Measurements from ENCODE around the gene ZNF688. TPM values are rescaled to one million over a fixed set of nuclear protein-coding genes. Genes with fewer than 3 reads are reported as not detected.

Gene ZNF688
- total and polyA plus RNA-seq, 9 of the 15 experiments (the other 6 are each of a cell fraction or from before 2014, with no cell fraction given) = 0.48 to 12.9 (median 4.5) TPM

DNA sequence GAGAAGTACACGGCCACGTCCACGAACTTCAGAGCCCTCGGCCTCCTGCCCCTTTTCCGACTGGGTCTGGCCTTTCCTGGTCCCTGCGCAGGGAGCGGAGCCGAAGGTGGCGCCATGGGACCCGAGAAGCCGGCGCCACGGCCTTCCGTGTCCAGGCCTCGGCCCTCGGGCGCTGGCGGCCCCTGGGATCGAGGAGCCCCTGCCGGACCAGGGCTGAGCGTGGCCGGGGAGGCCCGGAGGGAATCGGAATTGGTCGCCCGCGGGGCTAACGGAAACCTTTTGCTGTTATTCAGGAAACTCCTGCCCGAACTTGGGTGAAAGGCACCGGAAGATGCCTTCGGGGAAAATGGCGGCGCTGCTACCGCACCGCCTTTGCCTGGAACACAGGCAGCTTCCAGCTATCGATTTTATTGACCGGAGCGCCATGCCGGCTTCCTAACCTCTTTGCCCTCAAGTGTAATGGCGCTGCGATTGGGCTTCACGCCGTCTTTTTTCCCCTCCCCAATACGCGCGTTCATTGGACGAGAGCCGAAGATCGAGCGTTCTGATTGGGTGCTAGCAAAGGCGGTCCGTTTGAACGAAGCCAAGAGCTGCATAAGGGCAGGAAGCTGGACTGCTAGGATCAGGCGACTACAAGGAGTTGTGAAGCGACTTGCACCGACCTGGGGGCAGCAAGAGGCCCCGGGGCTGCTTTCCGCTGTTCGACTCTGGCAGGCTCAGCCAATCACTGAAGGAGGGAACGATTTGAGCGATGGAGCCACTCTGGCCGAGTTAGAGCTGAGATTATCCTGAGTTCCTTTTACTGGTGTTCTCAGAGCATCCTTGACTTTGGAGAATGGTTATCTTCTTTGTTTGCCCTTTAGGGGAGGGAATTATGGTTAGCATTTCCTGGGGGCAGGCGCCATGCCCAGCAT, 38.7 kb upstream of the ZNF688 start, which contains the start of gene ZNF689 (continued):
- TF ChIP-seq, protein P1, sequence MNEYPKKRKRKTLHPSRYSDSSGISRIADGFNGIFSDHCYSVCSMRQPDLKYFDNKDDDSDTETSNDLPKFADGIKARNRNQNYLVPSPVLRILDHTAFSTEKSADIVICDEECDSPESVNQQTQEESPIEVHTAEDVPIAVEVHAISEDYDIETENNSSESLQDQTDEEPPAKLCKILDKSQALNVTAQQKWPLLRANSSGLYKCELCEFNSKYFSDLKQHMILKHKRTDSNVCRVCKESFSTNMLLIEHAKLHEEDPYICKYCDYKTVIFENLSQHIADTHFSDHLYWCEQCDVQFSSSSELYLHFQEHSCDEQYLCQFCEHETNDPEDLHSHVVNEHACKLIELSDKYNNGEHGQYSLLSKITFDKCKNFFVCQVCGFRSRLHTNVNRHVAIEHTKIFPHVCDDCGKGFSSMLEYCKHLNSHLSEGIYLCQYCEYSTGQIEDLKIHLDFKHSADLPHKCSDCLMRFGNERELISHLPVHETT (CRISPR knock-in tag; conservative IDR thresholded peaks at IDR 0.05 in 1 of 2, IDR thresholded peaks at IDR 0.05 in 1 of 2) = peak in 1 of 2 experiments; percentile 73; a peak in 1 of 4 replicates
- TF ChIP-seq KAT7 (CRISPR knock-in tag; IDR thresholded peaks at IDR 0.05; ENCODE audit: borderline replicate concordance) (peak; percentile 84; the same call in 1 of the 2 replicates), RBM39 (optimal IDR thresholded peaks at IDR 0.05; ENCODE audit: low read depth, low read length) (no peak), ZNF175 (CRISPR knock-in tag; IDR thresholded peaks at IDR 0.05; ENCODE audit: low read depth) (peak; percentile 73), HNRNPH1 (optimal IDR thresholded peaks at IDR 0.05; ENCODE audit: low read depth, low read length) (no peak), FOXJ3 (CRISPR knock-in tag; IDR thresholded peaks at IDR 0.05) (no peak), NCOA6 (IDR thresholded peaks at IDR 0.05) (no peak), KLF13 (tag; IDR thresholded peaks at IDR 0.05; ENCODE audit: borderline replicate concordance, low read depth) (0 out of 2 replicates have a peak, but pooled peaks have one; percentile 33), BRD4 (IDR thresholded peaks at IDR 0.05) (peak; percentile 88; the same call in 1 of the 2 replicates), RCOR1 (IDR thresholded peaks at IDR 0.05; ENCODE audit: borderline replicate concordance in 1 of 2, low read depth in 2 of 2, low read length in 2 of 2) (0 out of 4 replicates have a peak, but pooled peaks of 1 of the 2 experiments have one; percentile 34), ZNF57 (CRISPR knock-in tag; IDR thresholded peaks at IDR 0.05) (no peak), RBM14 (IDR thresholded peaks at IDR 0.05; ENCODE audit: borderline replicate concordance, insufficient read depth, low read depth, low read length) (peak; percentile 98; the same call in 1 of the 2 replicates), NUFIP1 (IDR thresholded peaks at IDR 0.05; ENCODE audit: partially characterized antibody) (no peak)
- TF ChIP-seq, protein P2, sequence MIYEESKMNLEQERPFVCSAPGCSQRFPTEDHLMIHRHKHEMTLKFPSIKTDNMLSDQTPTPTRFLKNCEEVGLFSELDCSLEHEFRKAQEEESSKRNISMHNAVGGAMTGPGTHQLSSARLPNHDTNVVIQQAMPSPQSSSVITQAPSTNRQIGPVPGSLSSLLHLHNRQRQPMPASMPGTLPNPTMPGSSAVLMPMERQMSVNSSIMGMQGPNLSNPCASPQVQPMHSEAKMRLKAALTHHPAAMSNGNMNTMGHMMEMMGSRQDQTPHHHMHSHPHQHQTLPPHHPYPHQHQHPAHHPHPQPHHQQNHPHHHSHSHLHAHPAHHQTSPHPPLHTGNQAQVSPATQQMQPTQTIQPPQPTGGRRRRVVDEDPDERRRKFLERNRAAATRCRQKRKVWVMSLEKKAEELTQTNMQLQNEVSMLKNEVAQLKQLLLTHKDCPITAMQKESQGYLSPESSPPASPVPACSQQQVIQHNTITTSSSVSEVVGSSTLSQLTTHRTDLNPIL (CRISPR knock-in tag; IDR thresholded peaks at IDR 0.05) = no peak
- TF ChIP-seq, protein P3, sequence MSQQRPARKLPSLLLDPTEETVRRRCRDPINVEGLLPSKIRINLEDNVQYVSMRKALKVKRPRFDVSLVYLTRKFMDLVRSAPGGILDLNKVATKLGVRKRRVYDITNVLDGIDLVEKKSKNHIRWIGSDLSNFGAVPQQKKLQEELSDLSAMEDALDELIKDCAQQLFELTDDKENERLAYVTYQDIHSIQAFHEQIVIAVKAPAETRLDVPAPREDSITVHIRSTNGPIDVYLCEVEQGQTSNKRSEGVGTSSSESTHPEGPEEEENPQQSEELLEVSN (IDR thresholded peaks at IDR 0.05; ENCODE audit: borderline replicate concordance in 1 of 2, extremely low read depth in 1 of 2, insufficient read depth in 1 of 2, insufficient read length in 1 of 2, low read depth in 1 of 2, low read length in 1 of 2, poor library complexity in 1 of 2, severe bottlenecking in 1 of 2) = peak; percentile 37 to 85
- TF ChIP-seq, protein P4, sequence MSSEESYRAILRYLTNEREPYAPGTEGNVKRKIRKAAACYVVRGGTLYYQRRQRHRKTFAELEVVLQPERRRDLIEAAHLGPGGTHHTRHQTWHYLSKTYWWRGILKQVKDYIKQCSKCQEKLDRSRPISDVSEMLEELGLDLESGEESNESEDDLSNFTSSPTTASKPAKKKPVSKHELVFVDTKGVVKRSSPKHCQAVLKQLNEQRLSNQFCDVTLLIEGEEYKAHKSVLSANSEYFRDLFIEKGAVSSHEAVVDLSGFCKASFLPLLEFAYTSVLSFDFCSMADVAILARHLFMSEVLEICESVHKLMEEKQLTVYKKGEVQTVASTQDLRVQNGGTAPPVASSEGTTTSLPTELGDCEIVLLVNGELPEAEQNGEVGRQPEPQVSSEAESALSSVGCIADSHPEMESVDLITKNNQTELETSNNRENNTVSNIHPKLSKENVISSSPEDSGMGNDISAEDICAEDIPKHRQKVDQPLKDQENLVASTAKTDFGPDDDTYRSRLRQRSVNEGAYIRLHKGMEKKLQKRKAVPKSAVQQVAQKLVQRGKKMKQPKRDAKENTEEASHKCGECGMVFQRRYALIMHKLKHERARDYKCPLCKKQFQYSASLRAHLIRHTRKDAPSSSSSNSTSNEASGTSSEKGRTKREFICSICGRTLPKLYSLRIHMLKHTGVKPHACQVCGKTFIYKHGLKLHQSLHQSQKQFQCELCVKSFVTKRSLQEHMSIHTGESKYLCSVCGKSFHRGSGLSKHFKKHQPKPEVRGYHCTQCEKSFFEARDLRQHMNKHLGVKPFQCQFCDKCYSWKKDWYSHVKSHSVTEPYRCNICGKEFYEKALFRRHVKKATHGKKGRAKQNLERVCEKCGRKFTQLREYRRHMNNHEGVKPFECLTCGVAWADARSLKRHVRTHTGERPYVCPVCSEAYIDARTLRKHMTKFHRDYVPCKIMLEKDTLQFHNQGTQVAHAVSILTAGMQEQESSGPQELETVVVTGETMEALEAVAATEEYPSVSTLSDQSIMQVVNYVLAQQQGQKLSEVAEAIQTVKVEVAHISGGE (CRISPR knock-in tag; IDR thresholded peaks at IDR 0.05) = peak in 1 of 3 experiments; percentile 54; a peak in 1 of 6 replicates
